Cortex of kidney (tissue), 1 donor: ENCODE data around the gene CARTPT.

Source experiments
- DNase-seq: peaks from one replicate; lab custom pipeline; 2025; lab: John Stamatoyannopoulos, UW

The CARTPT gene

GRCh38 chr5:71737931-71738539, 19.0 kb downstream of the CARTPT start:
- DNase-seq, result no peak

DNA sequence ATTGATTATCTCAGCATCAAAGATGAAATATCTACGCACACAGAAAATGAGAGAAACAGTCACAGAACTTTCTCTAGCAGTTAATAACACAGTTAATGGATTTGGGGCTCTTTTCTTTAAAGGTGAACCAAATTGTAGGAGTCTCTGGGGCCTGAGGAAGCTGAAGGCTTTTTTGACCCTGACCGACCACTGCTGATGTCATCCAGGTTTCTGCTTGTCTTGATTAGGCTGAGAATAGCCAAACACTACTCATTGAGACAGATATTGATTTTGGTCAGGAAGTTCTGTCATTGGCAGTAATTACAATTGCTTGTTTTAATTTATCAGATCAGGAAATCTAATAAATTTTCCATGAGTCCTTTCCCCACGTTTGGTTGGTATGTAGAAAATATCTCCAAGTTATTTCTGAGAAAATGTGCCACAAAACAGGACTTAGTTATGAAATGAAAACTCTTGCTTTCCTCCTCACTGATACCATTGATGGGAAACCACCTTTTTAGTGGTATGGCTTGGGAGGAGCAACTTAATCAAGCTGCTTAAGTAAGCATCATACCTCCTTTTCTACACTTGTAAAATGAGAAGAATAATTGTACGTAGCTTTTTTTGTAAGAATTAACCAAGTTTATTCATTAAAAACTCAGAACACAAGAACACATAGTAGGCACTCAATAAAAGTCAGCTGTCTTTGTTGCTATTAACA, 19.7 kb downstream of the CARTPT start:
- DNase-seq, result no peak

- DNase-seq, result no peak
Measured at GRCh38 chr5:71740015-71740753, 21.1 kb downstream of the CARTPT start.

- DNase-seq, result no peak
Measured at GRCh38 chr5:71743155-71743554, 24.1 kb downstream of the CARTPT start.

DNA sequence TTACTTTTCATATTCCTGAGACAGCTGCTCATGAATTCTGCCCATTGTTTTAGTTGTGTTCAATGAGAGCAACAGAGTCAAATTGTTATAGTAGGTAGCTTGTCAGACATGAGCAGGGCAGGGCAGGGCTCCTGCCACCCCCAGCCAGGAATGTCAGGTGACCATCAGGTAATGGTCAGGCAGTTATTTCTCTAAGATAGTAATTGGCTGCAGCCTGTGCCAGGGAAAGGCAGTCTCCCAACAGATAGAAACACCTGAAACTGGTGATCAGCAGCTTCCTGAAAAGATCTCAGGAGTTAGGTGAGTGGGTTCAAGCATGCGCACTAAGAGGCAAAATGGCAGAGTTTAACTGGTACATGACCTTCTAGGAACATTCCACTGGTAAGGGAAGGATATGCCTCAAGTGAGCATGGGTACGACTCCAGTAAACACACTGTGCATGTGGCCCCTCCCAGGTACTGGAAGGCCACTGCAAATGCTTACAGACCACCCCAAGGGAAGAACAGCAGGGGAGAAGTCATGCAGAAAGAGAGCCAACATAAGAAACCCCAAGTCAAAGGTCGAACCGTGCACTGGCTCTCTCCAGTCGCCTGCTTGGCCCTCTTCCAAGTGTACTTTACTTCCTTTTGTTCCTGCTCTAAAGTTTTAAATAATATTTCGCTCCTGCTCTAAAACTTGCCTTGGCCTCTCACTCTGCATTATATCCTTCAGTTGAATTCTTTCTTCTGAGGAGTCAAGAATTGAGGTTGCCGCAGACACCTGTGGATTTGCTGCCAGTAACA, 25.1 kb downstream of the CARTPT start:
- DNase-seq, result no peak

GRCh38 chr5:71747182-71747581, 28.1 kb downstream of the CARTPT start:
- no peak for DNase-seq

DNA sequence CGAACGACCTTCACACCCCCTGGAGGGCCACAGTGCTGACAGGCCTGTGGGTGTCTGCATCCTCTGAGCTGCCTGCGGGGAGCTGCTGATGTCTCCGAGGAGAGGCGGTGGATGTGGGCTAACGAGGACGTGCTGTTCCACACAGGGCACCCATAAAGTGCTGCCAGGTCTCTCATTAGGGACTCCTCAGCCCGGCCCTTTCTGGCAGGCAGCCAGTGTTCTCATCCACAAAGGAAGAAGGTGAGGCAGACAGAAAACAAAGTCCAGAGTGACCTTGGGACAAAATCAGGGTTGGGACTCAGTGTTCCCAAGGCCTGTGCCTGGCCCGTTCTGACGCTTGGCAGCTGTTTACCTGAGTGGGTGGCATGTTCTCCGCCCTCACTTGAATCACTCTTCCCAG, 29.3 kb downstream of the CARTPT start:
- no peak for DNase-seq

DNA sequence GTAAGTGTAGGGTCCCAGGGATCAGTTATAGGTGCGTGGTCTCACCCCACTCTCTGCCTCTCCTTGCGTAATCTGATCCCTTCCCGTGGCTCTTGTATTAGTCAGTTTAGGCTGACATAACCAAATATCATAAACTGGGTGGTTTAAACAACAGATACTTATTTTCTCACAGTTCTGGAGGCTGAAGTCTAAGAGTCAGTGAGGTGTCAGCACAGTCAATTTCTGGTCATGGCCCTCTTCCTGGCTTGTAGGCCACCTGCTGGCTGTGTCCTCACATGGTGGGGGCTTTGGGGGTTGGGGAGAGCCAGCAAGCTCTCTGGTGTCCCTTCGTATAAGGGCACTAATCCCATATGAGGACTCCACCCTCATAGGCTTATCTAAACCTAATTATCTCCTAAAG, 32.3 kb downstream of the CARTPT start:
- no peak for DNase-seq

DNA sequence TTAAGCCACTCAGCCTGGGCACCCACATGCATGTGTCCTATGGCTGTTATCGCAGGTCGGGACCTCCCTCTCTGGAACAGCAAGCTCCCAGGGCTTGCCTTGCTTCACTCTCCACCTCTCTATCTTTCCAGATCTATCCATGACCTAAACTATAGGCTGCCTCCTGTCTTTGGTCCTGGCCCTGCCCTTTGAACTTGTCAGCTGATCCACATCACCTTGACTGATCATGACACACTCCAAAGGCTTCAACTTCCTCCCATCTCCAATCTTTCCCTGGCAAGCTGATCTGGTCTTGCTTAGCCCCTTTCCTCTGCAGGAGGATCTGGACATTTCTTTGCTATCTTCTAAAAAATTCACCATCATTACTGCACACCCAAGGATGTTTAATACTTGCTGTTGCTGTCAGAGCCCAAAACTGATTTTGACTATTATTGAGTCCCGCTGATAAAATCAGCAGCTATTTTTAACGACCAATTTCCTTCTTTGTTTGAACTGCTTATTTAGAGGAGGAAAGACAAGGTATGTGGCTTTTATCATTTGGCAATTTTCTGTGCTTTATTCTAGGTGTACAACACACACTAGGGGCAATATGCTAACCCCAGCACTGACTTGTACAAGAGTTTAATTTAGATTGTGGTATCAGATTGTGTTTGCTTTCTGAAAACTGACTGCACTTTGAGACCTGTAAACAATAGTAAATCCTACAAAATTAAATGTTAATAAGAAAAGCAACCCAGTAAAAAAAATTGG, 33.5 kb downstream of the CARTPT start:
- DNase-seq, result no peak

DNA sequence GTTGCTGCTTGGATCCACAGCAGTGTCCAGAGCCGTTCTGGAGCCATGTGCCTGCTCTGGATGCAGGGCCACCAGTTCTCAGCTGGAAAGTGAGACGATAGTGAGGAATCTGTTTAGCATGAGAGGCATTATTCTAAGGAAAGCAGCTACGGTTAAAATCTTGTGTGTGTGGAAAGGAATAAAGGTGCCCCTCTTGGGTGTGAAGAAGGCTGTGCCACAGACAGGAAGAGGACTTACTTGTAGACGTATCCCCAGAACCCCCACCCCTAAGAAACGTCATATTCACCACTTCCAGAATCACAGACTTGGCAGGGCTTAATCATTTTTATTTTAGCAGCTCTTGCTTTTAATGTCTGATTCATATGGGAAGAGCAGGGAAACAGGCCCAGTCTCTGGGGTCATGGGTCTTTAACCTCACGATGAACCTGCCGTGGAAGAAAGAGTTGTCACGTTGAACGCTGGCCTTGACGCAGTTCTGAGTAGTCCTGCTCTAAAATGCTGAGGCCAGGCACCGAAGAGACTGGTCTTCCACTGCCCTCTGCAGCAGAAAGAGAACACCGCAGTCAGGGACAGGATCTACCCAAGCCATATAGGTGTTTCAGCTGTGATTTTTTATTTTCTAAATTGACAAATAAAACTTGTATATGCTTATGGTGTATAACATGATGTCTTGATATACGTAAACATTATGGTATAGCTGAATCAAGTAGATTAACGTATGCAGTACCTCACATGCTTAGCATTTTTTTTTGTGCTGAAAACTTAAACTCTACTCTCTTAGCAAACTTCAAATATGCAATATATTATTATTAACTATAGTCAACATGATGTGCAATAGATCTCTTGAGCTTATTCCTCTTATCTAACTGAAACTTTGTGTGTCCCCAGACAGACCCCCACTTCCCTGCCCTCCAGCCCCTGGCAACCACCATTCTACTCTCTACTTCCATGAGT, 38.8 kb downstream of the CARTPT start:
- DNase-seq, result no peak

DNA sequence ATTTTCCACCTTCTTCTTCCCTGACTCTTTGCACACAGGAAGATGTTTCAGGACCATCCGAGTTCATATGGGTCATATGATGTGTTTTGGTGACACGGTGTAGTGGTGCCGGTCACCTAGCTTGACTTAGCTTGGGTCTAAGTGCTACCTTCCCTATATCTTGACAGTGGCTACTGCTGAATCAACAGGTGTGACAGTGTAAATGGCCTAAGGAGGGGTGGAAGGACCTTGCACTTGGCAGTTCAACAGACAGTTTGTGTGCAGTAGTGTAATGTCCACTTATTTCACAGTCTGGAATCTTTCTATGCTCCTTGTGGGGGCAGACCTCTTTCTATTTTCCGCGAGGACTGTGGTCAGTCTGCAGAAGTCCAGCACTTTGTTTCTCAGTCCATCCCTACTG, 43.8 kb downstream of the CARTPT start:
- DNase-seq, result no peak

GRCh38 chr5:71767661-71768060, 48.6 kb downstream of the CARTPT start:
- no peak for DNase-seq

DNA sequence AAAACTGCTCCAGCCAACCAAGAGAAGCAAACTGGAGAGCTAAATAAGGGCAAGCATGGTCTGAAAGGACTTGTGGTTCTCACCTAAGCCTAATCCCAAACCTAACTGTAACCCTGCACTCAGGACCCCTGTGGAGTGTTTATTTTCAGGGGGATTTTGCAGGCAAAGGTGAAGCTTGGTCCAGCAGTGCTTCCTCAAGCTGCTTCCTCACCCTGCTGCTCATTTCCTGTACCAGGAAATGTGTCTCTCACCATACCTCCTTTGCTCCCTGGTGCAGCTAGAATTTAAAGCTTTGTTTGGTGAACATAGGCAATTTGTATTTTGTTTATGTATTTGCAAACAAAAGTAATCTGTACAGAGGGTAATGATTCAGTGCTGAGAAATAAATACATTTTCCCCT, 50.2 kb downstream of the CARTPT start:
- no peak for DNase-seq

GRCh38 chr5:71770381-71770780, 51.3 kb downstream of the CARTPT start:
- DNase-seq, result no peak
